AG20443 (cell line): ENCODE measurements around the gene RNF40.
"Not testable (repeated sequence)": the region's sequence is repeated elsewhere in the genome, so short reads cannot be mapped to it uniquely, and the experiment has no call there.

Source experiments
- DNase-seq: peaks from one replicate; pipeline ENCODE4 v3.0.0; 2012; ENCODE audit warnings: low spot score, mixed read lengths

The RNF40 gene

DNA sequence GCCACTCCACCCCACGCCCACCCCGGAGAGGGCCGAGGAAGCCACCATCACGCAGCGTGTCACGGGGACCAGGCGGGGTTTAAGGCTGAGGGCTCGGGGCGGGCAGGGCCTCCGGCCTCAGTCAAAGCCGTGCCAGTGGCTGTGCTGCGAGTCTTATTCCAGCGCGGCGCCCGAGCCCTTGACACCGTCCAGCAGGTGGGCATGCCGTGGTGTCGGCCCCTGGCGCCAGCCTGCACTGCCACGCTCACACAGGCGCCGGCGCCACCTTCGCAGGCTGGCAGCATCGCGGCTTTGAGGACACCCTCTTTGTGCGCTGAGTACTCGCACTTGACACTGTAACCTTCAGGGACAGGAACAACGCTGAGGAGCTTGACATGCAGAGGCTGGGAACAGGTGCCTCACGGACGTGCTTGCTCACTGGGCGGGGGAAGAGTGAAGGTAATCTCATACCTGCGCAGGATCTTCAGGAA, 58.9 kb downstream of the RNF40 start:
- no peak for DNase-seq

DNA sequence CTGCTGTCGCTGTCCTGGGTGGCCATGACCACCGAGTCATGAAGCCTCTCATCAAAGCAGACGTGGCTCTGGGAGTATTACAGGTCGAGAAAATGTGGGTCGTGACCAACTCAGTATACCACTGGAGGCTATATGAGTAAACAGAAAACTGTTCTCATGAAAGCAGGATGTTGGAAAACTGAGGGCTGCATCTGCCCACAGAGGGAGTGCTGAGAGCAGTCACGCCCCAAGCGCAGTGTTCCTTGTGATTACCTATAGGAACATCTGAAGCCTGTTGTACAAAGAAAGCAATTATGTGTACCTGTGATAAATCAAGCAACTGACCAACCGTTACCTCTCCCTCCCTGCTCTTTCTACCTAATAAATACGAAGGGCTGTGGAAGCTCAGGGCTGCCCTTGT, 59.3 kb downstream of the RNF40 start:
- DNase-seq, result not testable (repeated sequence)

DNA sequence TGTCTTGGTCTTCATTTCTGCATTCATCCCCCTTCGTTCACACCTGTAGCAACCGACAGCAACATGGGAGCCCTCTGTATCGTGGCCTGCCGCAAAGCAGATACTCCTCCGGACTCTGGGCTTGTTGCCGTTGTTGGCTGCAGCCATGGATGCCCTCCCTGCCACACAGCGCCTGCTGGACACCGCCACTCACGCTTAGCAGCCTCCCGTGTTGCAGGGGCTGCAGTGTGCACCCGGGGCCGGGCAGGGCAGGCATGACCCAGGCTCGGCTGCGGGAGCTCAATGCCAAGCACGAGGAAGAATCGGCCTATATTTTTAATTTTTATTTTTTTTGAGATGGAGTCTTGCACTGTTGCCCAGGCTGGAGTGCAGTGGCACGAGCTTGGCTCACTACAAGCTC, 59.8 kb downstream of the RNF40 start:
- no peak for DNase-seq
